DMS53 treated with DMSO at 0.1 percent for 48 hours (cell line): ENCODE data around the gene APOL6.

ENCODE experiments used
- DNase-seq: peaks from one replicate; lab custom pipeline; 2025; ENCODE audit not compliant: unreplicated experiment; lab: John Stamatoyannopoulos, UW

Gene APOL6

GRCh38 chr22:35711336-35711735, 63.1 kb downstream of the APOL6 start:
- no peak for DNase-seq

- no peak for DNase-seq
Measured at GRCh38 chr22:35712672-35713071, 64.4 kb downstream of the APOL6 start.

GRCh38 chr22:35717572-35717971, 69.3 kb downstream of the APOL6 start, which contains the start of gene APOL5:
Gene APOL5, plus strand, starts transcription at chr22:35717872. Its CDS starts 0 bp downstream, at chr22:35717872.
- no peak for DNase-seq
